Choroid plexus epithelial cell (primary cell): ENCODE measurements around the gene ARHGEF3.

Source experiments
- DNase-seq: peaks from one replicate; pipeline ENCODE4 v3.0.0-alpha.2; 2010; ENCODE audit warnings: low read depth
- H3K4me3 ChIP-seq: 2 replicates; pipeline ENCODE4 v1.5.1; 2011; ENCODE audit warnings: low read depth, mild to moderate bottlenecking, control low read depth, low read length, moderate library complexity
- TF ChIP-seq, protein P1 (sequence below): conservative IDR thresholded peaks from 2 replicates; pipeline ENCODE4 v1.5.1; 2011; ENCODE audit warnings: low read depth, mild to moderate bottlenecking, control low read depth, inconsistent platforms, low read length, moderate library complexity

The ARHGEF3 gene

DNA sequence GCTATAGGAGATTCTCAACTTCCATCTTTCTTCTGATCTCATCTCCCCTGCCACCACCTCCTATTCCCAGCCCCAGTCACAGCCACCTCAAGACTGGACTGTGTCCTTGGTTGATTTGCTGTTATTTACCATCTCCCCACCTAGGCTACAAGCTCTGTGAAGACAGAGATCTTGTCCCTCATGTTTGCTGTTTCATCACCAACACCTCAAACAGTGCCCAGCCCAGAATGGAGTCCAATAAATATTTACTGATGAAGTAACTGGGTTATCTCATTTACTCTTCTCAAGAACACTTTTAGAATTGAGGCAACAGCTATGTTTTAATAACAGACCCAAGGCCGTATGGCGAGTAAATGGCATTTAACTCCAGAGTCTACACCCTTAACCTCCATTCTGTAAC lies 29.1 kb upstream of the ARHGEF3 start:
- TF ChIP-seq, protein P1, sequence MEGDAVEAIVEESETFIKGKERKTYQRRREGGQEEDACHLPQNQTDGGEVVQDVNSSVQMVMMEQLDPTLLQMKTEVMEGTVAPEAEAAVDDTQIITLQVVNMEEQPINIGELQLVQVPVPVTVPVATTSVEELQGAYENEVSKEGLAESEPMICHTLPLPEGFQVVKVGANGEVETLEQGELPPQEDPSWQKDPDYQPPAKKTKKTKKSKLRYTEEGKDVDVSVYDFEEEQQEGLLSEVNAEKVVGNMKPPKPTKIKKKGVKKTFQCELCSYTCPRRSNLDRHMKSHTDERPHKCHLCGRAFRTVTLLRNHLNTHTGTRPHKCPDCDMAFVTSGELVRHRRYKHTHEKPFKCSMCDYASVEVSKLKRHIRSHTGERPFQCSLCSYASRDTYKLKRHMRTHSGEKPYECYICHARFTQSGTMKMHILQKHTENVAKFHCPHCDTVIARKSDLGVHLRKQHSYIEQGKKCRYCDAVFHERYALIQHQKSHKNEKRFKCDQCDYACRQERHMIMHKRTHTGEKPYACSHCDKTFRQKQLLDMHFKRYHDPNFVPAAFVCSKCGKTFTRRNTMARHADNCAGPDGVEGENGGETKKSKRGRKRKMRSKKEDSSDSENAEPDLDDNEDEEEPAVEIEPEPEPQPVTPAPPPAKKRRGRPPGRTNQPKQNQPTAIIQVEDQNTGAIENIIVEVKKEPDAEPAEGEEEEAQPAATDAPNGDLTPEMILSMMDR: no peak
- no peak for DNase-seq
- H3K4me3 ChIP-seq: no peak overlapping the region

DNA sequence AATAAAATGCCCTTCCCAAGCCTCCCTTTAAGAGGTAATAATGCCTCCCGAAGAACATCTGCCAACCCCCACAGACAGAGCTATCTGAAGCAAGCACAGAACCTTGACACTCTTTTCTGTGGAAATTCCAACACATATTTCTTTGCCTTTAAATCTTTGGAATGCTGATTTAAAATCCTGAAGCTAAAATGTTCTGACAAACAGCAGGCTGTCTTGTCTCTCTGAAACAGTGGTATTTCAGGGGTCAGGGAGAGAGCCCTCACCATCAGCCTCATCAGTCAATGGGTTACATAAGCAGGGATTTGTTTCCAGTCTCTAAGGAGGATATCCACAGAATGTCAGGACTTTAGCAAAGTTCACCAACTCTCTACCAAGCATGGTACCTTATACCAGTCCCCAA lies 27.8 kb upstream of the ARHGEF3 start:
- TF ChIP-seq, protein P1: no peak
- H3K4me3 ChIP-seq: no peak overlapping the region
- DNase-seq: peak; percentile 31

DNA sequence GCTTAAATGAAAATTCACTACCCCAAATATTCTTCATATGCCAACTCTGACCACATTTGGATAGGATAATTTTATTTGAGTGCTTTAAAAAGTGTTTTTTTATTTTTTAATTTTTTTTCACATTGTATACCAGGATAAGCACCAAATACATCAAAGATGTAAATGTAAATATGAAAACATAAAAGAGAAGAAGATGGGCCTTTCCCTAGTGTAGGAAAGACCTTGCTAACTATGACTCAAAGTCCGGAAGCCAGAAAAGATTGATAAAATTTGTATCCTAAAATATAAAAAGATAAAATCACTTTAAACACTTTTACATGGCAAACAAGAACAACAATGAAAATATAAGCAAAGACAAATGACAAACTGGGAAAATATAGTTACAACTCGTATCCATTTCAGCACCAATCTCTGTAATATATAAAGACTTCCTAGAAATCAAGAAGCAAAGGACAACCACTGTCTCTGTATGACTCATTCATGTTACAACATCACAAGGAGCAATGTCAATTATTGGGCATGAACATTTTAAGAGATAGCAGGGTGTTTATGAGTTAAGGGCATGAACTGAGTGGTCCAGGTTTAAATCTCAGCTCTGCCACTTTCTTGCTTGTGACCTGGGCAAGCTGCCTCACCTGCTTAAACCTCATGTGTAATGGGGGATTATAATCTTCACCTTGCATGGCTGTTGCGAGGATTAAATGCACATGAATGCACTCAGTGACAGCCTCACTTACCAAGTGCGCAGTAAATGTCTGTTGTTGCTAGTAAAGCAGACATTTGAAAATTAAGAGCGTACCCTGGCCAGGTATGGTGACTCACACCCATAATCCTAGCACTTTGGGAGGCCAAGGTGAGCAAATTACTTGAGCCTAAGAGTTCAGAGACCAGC lies 25.3 kb upstream of the ARHGEF3 start:
- DNase-seq: peak; percentile 38
- TF ChIP-seq, protein P1: no peak
- H3K4me3 ChIP-seq: no peak overlapping the region

DNA sequence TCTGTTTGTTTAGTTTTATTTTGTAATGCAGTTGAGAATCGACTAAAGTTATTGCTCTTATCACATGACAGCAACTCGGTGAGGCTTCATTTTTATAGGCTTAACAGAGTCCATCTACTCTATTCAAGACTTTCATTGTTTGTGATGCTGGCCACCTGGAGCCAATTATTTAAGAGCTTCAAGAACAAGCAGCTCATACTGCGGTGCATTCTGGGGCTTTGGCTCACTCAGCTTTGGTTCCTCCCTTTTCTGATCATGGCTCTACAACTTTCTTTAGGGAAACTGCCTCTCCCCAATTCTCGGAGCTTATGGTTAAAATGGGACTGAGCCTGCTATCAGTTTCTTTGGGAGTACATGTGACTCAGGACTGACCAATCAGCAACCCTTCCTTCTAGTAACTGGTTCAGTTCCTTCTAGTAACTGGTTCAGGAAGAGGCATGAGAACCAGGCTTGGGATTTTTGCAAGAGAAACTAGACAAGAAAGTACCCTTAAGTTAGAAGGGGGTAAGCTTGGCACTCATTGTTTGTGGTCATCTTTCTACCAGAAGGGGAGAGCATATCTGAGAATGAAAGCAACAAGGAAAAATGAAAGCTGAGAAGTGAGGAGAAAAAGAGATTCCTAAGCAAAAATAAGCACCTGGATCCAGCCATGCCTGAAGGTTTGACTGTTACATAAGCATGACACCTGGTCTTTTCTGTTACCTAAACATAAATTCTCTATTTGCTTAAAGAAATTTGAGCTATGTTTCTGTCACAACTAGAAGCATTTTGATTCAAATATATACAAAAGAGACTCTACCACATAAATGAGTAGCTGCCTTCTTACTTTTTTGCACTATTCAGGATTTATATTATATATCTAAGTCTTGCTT lies 24.1 kb upstream of the ARHGEF3 start:
- no peak overlapping the region for H3K4me3 ChIP-seq
- no peak for DNase-seq
- TF ChIP-seq, protein P1: no peak

DNA sequence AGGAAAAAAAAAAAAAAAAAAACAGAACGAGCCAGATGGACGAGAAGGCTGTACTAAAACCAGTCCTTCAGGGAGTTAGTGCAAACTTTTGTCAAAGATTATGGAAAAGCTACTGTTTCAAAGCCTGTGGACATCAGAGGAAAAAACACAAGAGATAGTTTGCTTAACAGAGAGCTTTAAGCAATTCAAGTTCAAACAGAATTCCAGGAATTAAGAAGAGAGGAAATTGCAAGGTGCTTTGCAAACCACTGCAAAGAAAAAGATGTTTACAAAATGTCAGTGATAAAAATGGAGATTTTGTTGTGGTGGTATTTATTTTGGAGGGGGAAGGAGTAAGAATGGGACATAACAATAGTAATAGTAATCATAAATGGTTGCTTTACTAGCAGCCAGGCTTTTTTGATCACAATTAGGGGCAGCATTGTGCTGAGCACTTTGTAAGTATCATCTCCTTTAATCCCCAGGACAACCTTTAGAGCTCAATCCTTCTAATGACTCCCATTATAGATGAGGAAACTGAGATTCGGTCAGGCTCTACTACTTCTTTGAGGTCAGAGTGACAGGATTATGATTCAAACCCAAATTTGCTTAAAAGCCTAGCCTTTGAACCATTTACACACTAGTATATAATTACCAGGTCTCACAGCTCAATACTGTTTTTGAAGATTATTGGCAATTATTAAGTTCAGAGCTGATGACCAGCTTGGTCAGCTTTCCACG lies 22.4 kb upstream of the ARHGEF3 start:
- TF ChIP-seq, protein P1: no peak
- H3K4me3 ChIP-seq: no peak overlapping the region
- no peak for DNase-seq

DNA sequence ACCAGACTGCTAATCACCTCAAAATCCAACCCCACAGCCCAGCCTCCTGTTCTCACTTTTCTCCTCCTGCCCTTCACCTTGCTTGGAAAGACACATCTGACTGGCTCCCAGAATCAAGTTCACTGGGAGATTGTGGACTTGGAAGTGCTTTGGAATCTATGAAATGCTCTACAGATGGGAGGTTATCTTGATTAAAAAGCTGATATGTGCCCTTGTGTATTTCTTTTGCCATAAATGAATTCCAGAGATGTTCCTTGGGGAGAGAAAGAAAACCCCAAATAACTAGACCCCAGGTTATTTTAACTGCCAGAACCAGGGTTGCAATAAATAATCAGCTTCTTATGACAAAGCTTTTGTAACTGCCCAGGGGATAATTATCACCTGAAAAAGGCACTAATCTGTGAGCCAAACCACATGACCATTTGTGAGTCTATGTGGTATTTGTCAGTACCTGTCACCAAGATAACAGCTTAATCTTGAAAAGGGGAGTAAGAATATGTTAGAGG lies 21.7 kb upstream of the ARHGEF3 start:
- H3K4me3 ChIP-seq: no peak overlapping the region
- TF ChIP-seq, protein P1: no peak
- DNase-seq: no peak
